Neutrophil (primary cell): ENCODE measurements around the gene DELE1.

Experiments used
- H3K27ac ChIP-seq: fragments of 200-600 bp; sonication (generic); 2 replicates; pipeline ENCODE4 v1.5.1; 2016; ENCODE audit warnings: mild to moderate bottlenecking, moderate library complexity
- H3K27me3 ChIP-seq: fragments of 200-600 bp; sonication (generic); 2 replicates; pipeline ENCODE4 v1.6.0; 2016; ENCODE audit warnings: mild to moderate bottlenecking
- H3K36me3 ChIP-seq: fragments of 200-600 bp; sonication (generic); 2 replicates; pipeline ENCODE4 v1.5.1; 2017
- H3K4me1 ChIP-seq, 2 experiments: fragments of 200-600 bp in 1 of 2; sonication (generic) in 1 of 2; 1 replicate in 1 of 2; 2 replicates in 1 of 2; pipeline versions ENCODE4 v1.5.1 to v1.6.1; 2013 to 2016; ENCODE audit warnings: low read depth in 1 of 2, low read length in 1 of 2, mild to moderate bottlenecking in 1 of 2, moderate library complexity in 1 of 2; ENCODE audit not compliant: control insufficient read depth in 1 of 2, insufficient read depth in 1 of 2
- H3K4me3 ChIP-seq, 2 experiments: fragments of 200-600 bp in 1 of 2; sonication (generic) in 1 of 2; 1 replicate in 1 of 2; 2 replicates in 1 of 2; pipeline ENCODE4 v1.5.1; 2013 to 2016; ENCODE audit warnings: low read depth in 1 of 2, low read length in 1 of 2, mild to moderate bottlenecking in 1 of 2, moderate library complexity in 1 of 2
- H3K9me3 ChIP-seq: fragments of 200-600 bp; sonication (generic); 2 replicates; pipeline ENCODE4 v1.5.1; 2016
- TF ChIP-seq, protein P1 (sequence below): fragments of 200-600 bp; sonication (generic); IDR thresholded peaks from 2 replicates; pipeline ENCODE4 v1.5.1; 2016; ENCODE audit warnings: antibody characterized with exemption

DELE1 gene

DNA sequence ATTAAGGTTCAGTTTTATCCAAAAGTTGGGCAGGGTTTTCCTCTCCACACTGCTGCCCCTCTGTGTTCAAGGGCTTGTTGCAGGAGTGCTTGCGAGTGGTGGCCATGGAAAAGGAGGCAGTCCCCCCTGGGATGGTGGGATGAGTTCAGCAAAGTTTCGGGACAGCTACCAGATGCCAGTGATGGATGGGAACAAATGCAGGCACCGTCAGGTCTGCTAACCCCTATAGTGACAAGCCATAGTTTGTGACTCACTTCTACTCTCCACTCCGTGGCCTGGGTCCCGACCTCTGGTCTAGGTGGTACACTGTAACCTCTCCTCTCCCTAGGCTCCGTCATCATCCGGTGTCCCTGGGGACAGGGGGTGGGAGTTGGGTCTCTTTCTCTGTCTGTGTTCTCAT is 41.4 kb downstream of the DELE1 start:
- Histone ChIP-seq H3K27me3 (no peaks in the 10 kb centered on the region), H3K36me3 (no peaks in the 10 kb centered on the region), H3K27ac (no peak overlapping the region), H3K4me3 (no peak overlapping the region), H3K9me3 (no peaks in the 10 kb centered on the region), H3K4me1 (peaks cover 17 to 19% of the 10 kb centered on the region in 2 experiments)
- TF ChIP-seq, protein P1, sequence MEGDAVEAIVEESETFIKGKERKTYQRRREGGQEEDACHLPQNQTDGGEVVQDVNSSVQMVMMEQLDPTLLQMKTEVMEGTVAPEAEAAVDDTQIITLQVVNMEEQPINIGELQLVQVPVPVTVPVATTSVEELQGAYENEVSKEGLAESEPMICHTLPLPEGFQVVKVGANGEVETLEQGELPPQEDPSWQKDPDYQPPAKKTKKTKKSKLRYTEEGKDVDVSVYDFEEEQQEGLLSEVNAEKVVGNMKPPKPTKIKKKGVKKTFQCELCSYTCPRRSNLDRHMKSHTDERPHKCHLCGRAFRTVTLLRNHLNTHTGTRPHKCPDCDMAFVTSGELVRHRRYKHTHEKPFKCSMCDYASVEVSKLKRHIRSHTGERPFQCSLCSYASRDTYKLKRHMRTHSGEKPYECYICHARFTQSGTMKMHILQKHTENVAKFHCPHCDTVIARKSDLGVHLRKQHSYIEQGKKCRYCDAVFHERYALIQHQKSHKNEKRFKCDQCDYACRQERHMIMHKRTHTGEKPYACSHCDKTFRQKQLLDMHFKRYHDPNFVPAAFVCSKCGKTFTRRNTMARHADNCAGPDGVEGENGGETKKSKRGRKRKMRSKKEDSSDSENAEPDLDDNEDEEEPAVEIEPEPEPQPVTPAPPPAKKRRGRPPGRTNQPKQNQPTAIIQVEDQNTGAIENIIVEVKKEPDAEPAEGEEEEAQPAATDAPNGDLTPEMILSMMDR: no peak

DNA sequence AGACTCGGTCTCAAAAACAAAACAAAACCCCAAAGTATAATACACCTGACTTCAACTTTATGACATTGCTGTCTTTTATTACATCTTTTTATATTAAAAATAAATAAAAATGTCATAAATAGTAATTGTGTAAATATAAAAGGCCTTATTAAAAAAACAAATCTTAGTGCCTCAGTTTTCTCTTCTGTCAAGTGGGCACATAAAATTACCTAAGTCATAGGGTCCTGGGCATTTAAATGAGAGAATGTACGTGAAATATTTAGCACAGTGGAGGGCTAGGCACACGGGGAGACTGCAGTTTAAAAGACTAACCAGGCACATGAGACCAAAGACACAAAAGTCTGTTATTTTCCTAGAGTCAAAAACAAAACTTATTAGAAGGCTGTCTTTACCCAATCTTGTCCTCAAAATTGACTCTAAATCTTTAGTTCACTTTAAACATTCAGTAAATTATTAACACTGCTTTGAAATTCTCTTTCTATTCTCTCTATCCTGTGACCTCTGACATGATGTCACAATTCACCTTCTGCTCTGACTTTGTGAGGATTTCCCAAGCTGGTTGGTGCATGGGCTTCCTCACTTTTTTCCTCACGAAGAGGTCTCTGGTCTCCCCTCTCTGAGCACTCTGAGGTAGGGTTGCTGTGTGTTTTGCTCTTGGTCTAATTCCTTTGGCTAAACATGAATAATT is 42.7 kb downstream of the DELE1 start:
- Histone ChIP-seq H3K4me1 (peaks cover 22 to 24% of the 10 kb centered on the region in 2 experiments), H3K9me3 (no peaks in the 10 kb centered on the region), H3K36me3 (no peaks in the 10 kb centered on the region), H3K27ac (no peak overlapping the region), H3K4me3 (no peak overlapping the region), H3K27me3 (no peaks in the 10 kb centered on the region)
- TF ChIP-seq, protein P1: no peak

DNA sequence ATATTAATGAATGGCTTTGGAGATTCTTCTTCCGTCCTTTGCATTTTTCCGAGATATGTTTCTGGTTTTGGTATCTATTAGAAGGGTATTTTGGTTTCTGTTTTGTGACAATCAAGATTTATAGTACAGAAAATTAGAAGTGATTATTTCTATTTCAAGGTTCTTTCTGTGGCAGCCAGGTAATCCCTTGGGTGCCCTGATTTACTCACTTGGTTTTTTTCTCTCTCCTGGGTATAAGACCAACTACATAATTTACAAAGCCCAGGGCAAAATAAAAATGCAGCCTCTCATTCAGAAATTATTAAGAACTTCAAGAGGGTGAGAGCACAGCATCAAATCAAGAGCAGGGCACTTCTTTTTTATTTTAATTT is 43.3 kb downstream of the DELE1 start:
- TF ChIP-seq, protein P1: no peak
- no peak overlapping the region for H3K4me3 ChIP-seq
- peaks cover under 1% of the 10 kb centered on the region for H3K36me3 ChIP-seq
- H3K4me1 ChIP-seq: peaks cover 22 to 24% of the 10 kb centered on the region in 2 experiments
- H3K9me3 ChIP-seq: no peaks in the 10 kb centered on the region
- H3K27me3 ChIP-seq: no peaks in the 10 kb centered on the region
- no peak overlapping the region for H3K27ac ChIP-seq

DNA sequence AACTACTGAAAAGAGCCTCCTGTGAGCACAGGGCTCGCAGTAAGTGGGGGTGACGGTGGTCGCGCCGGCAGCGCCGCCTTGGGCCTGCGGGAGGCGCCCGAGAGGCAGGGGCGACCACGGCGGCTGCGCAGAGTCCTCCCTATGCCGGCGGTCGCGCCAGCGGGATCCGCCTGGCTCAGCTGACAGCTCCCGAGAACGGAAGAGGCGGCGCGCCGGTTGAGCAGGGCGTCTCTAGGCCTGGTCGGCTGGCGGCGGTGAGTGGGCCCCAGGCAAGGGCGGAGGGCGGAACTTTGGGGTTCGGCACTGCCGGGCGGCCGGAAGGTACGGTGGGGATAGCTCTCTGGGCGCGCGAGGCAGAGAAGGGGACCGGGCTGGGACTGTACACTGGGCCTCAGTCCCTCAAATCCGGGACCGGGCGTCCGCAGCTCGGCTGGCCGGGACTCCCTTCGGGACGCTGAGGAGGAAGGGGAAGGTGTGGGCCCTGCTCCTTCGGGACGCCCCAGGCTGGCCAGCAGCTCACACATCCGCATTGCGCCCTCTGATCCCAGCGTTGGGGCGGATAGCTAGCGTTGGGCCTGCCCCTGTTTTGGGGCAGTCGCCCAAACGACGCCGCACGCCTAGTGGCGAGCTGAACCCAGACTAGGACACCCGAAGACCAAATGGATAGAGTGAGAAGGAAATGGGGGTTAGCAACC is 45.4 kb downstream of the DELE1 start, which contains the start of gene RNF14:
TSS of gene RNF14 (plus strand) at position 192 of the 695 bp plus-strand sequence. CDS start 4,484 bp downstream, outside the sequence.
- Histone ChIP-seq H3K9me3 (no peaks in the 10 kb centered on the region), H3K4me1 (peaks cover 22 to 24% of the 10 kb centered on the region in 2 experiments), H3K27ac (peak within 1 kb of the TSS; percentile 85), H3K27me3 (no peaks in the 10 kb centered on the region), H3K36me3 (peaks cover 14% of the 10 kb centered on the region), H3K4me3 (peak within 1 kb of the TSS; percentile 67 to 75)
- TF ChIP-seq, protein P1: peak; percentile 79

DNA sequence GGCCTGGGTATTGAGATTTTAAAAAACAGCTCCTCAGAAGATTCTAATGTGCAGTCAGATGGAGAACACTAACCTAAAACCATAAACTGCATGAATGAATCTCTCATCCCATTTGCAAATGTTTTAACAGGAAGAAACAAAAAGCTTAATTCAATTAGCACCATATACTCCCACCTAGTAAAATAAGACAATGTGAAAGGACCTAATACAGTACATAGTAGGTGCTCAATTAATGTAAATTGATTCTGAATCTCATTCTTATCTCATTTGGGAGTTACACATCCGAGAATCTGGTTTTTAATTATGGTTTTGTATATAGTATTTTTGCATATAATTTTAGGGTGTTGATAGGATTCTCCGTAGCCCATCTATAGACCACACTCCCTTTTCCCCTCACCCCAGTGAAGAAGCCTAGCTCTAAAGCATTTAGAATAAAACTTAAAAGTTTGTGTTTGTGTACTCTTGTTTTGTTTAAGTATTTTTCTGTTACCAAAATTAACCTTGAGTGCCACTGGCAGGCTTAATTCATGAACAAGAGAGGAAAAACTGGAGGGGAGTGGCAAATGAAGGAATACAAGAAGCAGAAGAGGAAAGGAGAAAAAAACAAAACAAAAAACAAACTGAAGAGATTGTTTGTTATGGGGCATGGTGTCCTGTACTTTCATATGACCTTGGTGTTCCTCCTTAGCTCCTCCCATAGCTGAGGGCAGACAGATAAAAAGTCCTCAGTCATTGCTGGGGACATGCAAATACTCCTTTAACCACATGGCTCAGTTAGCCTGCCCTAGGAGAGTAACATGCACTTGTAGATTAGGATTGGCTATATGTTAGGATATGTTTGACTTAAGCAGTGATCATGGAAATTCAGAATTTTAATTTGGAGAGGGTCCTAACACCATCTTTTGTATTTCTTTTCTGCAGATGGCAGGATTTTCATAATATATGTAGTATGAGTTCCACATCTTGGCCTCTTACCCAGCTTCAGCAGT is 46.4 kb downstream of the DELE1 start:
- peak overlapping the region; percentile 67 to 75 for H3K4me3 ChIP-seq
- peak overlapping the region; percentile 85 for H3K27ac ChIP-seq
- H3K9me3 ChIP-seq: no peaks in the 10 kb centered on the region
- peaks cover 22 to 24% of the 10 kb centered on the region in 2 experiments for H3K4me1 ChIP-seq
- H3K27me3 ChIP-seq: no peaks in the 10 kb centered on the region
- TF ChIP-seq, protein P1: no peak
- H3K36me3 ChIP-seq: peaks cover 23% of the 10 kb centered on the region
